GM12891 (cell line): ENCODE results near the gene FHL5.

ENCODE experiments used
- DNase-seq: peaks from one replicate; pipeline ENCODE4 v3.0.0; 2011; ENCODE audit warnings: low spot score; ENCODE audit not compliant: insufficient read length
- FAIRE-seq: peaks from 2 replicates; lab custom pipeline; 2011; peaks lifted over from hg19 to GRCh38; lab: Jason Lieb, UNC
- PAX5 ChIP-seq: IDR thresholded peaks from 2 replicates; pipeline ENCODE4 v1.6.1; 2011; ENCODE audit warnings: low read length, moderate library complexity, mild to moderate bottlenecking; ENCODE audit not compliant: insufficient read depth, severe bottlenecking
- POLR2A ChIP-seq: IDR thresholded peaks from 2 replicates; pipeline ENCODE4 v1.6.1; 2011; ENCODE audit warnings: low read depth, low read length, control low read depth
- POLR2AphosphoS5 ChIP-seq: IDR thresholded peaks from 2 replicates; pipeline ENCODE4 v1.6.1; 2011; ENCODE audit warnings: low read depth, low read length, control low read depth
- POU2F2 ChIP-seq: IDR thresholded peaks from 2 replicates; pipeline ENCODE4 v1.6.1; 2011; ENCODE audit warnings: low read depth, mild to moderate bottlenecking, control low read depth, low read length, moderate library complexity
- SPI1 ChIP-seq: IDR thresholded peaks from 2 replicates; pipeline ENCODE4 v1.6.1; 2011; ENCODE audit warnings: low read depth, low read length, control low read depth
- TAF1 ChIP-seq: IDR thresholded peaks from 2 replicates; pipeline ENCODE4 v1.6.1; 2011; ENCODE audit warnings: low read depth, low read length, control low read depth

Gene FHL5

DNA sequence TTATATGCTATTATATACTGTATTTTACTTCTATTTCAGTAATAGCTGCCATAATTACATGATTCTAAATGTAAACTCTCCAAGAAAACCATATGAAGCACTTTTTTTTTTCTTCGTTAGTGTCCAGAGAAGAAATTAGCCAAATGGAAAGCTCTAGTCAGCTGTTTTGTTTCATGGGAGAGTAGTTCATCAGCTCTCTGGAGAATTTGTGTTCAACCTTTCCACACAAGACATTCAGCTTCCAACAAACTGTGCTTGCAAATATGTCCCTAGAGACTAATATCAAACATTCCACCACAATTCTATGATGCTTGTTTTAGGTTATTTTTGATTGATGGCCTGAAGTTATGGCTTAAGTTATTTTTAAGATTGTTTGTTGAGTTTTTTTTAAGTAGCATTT is 19.5 kb downstream of the FHL5 start:
- FAIRE-seq (no peak), DNase-seq (no peak)
- TF ChIP-seq POU2F2: no peak
- no peak for TF ChIP-seq SPI1
- no peak for TF ChIP-seq POLR2A
- no peak for TF ChIP-seq PAX5
- no peak for TF ChIP-seq POLR2AphosphoS5
- TF ChIP-seq TAF1: no peak

GRCh38 chr6:96604420-96604819 is 41.5 kb downstream of the FHL5 start:
- no peak for TF ChIP-seq POLR2A
- no peak for TF ChIP-seq SPI1
- TF ChIP-seq POLR2AphosphoS5: no peak
- TF ChIP-seq TAF1: no peak
- TF ChIP-seq PAX5: no peak
- no peak for TF ChIP-seq POU2F2
- DNase-seq (no peak), FAIRE-seq (no peak)

DNA sequence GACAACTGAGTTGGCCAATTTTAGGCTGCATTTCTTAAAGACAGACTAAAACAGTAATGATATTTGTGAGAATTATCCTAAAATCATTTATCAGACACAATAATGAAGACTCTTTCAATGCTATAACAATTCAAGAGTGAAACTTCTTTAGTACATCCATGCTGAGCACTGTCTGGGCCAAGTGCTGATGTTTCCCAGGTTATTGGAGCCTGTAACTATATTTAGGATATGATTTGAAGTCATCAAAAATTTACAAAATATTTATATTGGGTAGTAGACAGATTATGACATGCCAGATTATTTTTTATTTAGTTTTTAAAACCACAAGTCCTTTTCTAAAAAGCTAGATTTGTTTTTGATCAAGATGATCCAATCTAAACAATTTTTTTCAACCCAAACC is 45.1 kb downstream of the FHL5 start:
- no peak for DNase-seq
- FAIRE-seq: no peak
- TF ChIP-seq POLR2A (no peak), PAX5 (no peak), TAF1 (no peak), SPI1 (no peak), POU2F2 (no peak), POLR2AphosphoS5 (no peak)

GRCh38 chr6:96610019-96610418 is 47.1 kb downstream of the FHL5 start:
- no peak for DNase-seq
- FAIRE-seq: no peak
- TF ChIP-seq PAX5 (no peak), TAF1 (no peak), POU2F2 (no peak), SPI1 (peak; percentile 91)

DNA sequence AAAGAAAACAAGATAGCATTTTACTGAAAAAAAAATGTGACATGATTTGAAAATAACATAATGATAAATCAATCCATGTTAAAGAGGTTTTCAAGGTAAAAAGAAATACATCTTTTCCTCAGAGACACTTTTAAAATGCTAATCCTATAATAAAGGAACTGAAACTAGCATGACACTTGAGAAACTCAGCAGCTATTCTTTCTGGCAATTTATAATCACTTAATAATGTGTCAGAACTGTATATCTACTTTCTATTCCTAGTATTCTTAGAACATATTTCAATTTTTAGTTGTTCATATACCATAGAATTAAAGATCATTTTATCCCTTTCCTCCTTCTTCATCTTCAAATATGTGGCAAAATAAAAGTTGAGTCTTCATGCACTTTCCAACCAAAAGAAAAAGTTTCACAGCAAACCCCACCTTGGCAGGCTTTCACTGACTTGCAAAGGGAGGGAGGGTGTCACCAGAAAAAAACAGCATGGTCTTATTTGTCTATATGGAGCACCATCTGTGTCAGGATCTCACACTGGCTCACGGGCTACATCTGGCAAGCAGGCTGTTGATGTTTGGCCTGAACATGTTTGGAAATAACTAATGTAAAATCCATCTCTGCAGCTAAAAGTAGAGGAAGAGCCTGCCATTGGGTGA is 48.5 kb downstream of the FHL5 start:
- no peak for DNase-seq
- TF ChIP-seq SPI1 (peak; percentile 92), TAF1 (no peak), PAX5 (no peak), POLR2AphosphoS5 (no peak), POU2F2 (no peak), POLR2A (no peak)
- peak; percentile 55 for FAIRE-seq

DNA sequence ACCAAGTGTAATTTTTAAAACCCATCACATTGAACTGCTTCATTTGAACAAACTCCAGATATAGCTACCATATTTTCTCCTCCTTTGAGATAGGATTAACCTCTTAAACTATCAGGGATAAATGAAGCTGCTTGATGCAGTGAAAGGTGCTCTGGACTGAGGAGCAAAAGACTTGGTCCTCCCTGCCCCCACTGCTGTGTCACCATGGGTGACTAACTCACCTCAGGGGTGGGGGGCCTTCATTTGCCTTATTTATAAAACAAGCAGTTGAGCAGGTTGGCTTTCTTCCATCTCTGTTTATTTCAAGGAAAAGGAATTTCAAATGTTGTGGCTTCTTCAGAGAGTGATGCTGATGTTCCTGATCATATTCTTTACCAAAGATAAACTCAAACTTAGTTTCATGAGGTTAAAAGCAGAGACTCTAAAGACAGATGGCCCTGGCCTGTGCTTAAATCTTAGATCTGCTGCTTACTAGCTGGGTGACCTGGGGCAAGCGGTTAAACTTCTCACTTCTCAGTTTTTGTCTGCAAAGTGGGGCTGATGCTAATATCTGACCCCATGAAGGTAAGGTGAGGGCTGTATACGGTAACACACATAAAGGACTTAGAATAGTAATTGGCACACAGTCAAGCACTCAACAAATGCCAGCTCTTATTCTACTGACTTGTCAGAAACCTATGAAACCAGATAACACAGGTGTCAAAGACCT is 50.5 kb downstream of the FHL5 start:
- TF ChIP-seq TAF1 (no peak), PAX5 (no peak), SPI1 (peak; percentile 31; the same call in 1 of the 2 replicates), POLR2AphosphoS5 (no peak), POU2F2 (no peak), POLR2A (no peak)
- DNase-seq (no peak), FAIRE-seq (peak; percentile 71)

DNA sequence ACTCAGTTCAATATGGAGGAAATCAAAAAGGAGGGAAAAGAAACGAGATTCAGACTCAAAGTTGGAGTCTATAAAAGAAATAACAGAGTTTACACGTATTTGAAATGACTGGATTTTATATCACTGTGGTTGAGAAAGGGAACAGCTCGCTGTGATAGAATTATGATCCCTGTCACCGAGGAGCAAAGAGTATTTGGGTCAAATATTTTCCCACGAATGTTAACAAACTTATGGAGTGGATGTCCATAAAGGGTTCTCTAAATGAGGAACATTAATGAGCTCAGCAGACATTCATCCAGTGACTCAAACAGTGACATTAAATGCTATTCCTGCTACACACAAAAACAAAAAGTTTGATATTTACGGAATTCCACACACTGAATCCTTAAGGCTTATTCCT is 57.9 kb downstream of the FHL5 start:
- no peak for DNase-seq
- TF ChIP-seq POU2F2: no peak
- no peak for TF ChIP-seq PAX5
- TF ChIP-seq POLR2A: no peak
- no peak for TF ChIP-seq POLR2AphosphoS5
- TF ChIP-seq TAF1: no peak
- no peak for TF ChIP-seq SPI1
- FAIRE-seq: no peak

GRCh38 chr6:96621983-96622382 is 59.1 kb downstream of the FHL5 start:
- TF ChIP-seq POLR2AphosphoS5 (no peak), PAX5 (no peak), POLR2A (no peak), POU2F2 (no peak), SPI1 (no peak), TAF1 (no peak)
- DNase-seq: no peak
- FAIRE-seq: peak; percentile 67

DNA sequence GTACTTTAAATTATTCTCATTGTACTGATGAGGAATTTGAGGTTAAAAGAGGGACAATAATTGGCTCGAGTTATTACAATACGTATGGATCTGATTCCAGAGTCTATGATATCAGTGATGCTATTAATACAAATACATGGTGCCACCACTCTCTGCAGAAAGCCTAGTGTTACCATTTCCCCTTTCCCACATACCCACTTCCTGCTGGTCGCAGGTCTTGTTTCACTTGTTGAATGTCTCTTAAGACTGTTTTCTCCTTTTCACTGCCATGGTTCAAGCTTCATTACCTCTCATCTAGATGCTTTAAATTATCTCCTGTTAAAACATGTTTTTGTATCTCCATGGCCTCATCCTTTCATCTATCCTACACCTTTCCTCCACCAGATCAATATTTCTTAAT is 62.0 kb downstream of the FHL5 start:
- DNase-seq (no peak), FAIRE-seq (peak; percentile 82)
- TF ChIP-seq SPI1 (peak; percentile 60), POU2F2 (no peak)
